GM12892 (cell line): ENCODE results near the gene ZNF410.

Experiments
- POLR2A ChIP-seq: IDR thresholded peaks from 2 replicates; pipeline ENCODE4 v1.6.1; 2011; ENCODE audit warnings: low read depth, low read length, control low read depth
- POLR2AphosphoS5 ChIP-seq: IDR thresholded peaks from 2 replicates; pipeline ENCODE4 v1.6.1; 2011; ENCODE audit warnings: low read depth, low read length, control low read depth
- TAF1 ChIP-seq: IDR thresholded peaks from 2 replicates; pipeline ENCODE4 v1.6.1; 2011; ENCODE audit warnings: low read depth, mild to moderate bottlenecking, control low read depth, low read length, borderline replicate concordance

GRCh38 chr14:73863209-73863608 is 23.4 kb upstream of the ZNF410 start:
- TF ChIP-seq POLR2A (no peak), POLR2AphosphoS5 (no peak), TAF1 (no peak)
